NOMO-1 treated with DMSO at 0.1 percent for 48 hours (cell line): ENCODE data around the gene FAM20C.

Source experiments
- DNase-seq: peaks from one replicate; lab custom pipeline; 2025; ENCODE audit not compliant: unreplicated experiment; lab: John Stamatoyannopoulos, UW

Gene FAM20C

GRCh38 chr7:266851-267840 is 74.8 kb downstream of the FAM20C start:
- no peak for DNase-seq

GRCh38 chr7:268991-269390 is 76.6 kb downstream of the FAM20C start:
- DNase-seq, result no peak

GRCh38 chr7:269721-270120 is 77.3 kb downstream of the FAM20C start:
- DNase-seq, result no peak

- DNase-seq, result no peak
Measured at GRCh38 chr7:270351-270983, 78.1 kb downstream of the FAM20C start.

GRCh38 chr7:271266-272107 is 79.1 kb downstream of the FAM20C start:
- DNase-seq, result no peak

GRCh38 chr7:272108-272615 is 79.8 kb downstream of the FAM20C start:
- DNase-seq, result no peak

- no peak for DNase-seq
Measured at GRCh38 chr7:272631-273030, 80.3 kb downstream of the FAM20C start.

- no peak for DNase-seq
Measured at GRCh38 chr7:273327-273726, 81.0 kb downstream of the FAM20C start.

- DNase-seq, result no peak
Measured at GRCh38 chr7:274266-274665, 81.9 kb downstream of the FAM20C start.

- no peak for DNase-seq
Measured at GRCh38 chr7:276230-276835, 84.0 kb downstream of the FAM20C start.

GRCh38 chr7:277228-277627 is 84.9 kb downstream of the FAM20C start:
- DNase-seq, result no peak

GRCh38 chr7:278081-278480 is 85.7 kb downstream of the FAM20C start:
- DNase-seq, result no peak

- no peak for DNase-seq
Measured at GRCh38 chr7:279821-280220, 87.5 kb downstream of the FAM20C start.

GRCh38 chr7:280461-280860 is 88.1 kb downstream of the FAM20C start:
- no peak for DNase-seq

- DNase-seq, result no peak
Measured at GRCh38 chr7:281637-282036, 89.3 kb downstream of the FAM20C start.

GRCh38 chr7:282621-283020 is 90.2 kb downstream of the FAM20C start:
- DNase-seq, result no peak

- DNase-seq, result no peak
Measured at GRCh38 chr7:284762-285722, 92.7 kb downstream of the FAM20C start.

- no peak for DNase-seq
Measured at GRCh38 chr7:285731-286130, 93.4 kb downstream of the FAM20C start.

GRCh38 chr7:286266-286665 is 93.9 kb downstream of the FAM20C start:
- no peak for DNase-seq

- DNase-seq, result no peak
Measured at GRCh38 chr7:288671-289101, 96.3 kb downstream of the FAM20C start.
